Activated T-helper 17 cell treated with anti-CD3 and anti-CD28 coated beads, Interleukin-2, amount 50 U/mL, for 72 hours (primary cell): ENCODE data around the gene C16orf54. TPM values are rescaled to one million over a fixed set of nuclear protein-coding genes. Genes with fewer than 3 reads are reported as not detected.
"Not testable (repeated sequence)": the region's sequence is repeated elsewhere in the genome, so short reads cannot be mapped to it uniquely, and the experiment has no call there.

Source experiments
- ATAC-seq: fragments of 150-1000 bp; cut with Tn5 transposase; replicated peaks from 2 replicates; pipeline ENCODE4 v1.10.0; 2021; ENCODE audit warnings: mild to moderate bottlenecking, moderate library complexity
- H3K27ac Mint-ChIP-seq: one replicate; pipeline ENCODE4 v1.8.0; 2022; ENCODE audit warnings: mixed read lengths
- H3K27me3 Mint-ChIP-seq: one replicate; pipeline ENCODE4 v1.8.0; 2022; ENCODE audit warnings: mixed read lengths
- H3K36me3 Mint-ChIP-seq: one replicate; pipeline ENCODE4 v1.8.0; 2022; ENCODE audit warnings: low read depth, mild to moderate bottlenecking, mixed read lengths
- H3K4me1 Mint-ChIP-seq: one replicate; pipeline ENCODE4 v1.8.0; 2022; ENCODE audit warnings: mixed read lengths
- H3K4me3 Mint-ChIP-seq: one replicate; pipeline ENCODE4 v1.8.0; 2022; ENCODE audit warnings: mild to moderate bottlenecking, mixed read lengths
- H3K9me3 Mint-ChIP-seq: one replicate; pipeline ENCODE4 v1.8.0; 2022; ENCODE audit warnings: mixed read lengths
- total RNA-seq, 2 donors: library from RNA; stranded (reverse); gene quantifications; one replicate each; pipeline ENCODE4 v1.2.3, GENCODE V29; 2022

The C16orf54 gene
- total RNA-seq, 2 donors from 2014 or later, result 15.9 to 23.5 TPM

- H3K36me3 Mint-ChIP-seq, result no peaks in the 10 kb centered on the region
- H3K4me3 Mint-ChIP-seq, result no peak overlapping the region
- no peak for ATAC-seq
- H3K27ac Mint-ChIP-seq, result no peak overlapping the region
- peaks cover 5% of the 10 kb centered on the region for H3K4me1 Mint-ChIP-seq
- H3K27me3 Mint-ChIP-seq, result no peaks in the 10 kb centered on the region
- H3K9me3 Mint-ChIP-seq, result no peaks in the 10 kb centered on the region
These were observed 28.7 kb downstream of the C16orf54 start for GRCh38 chr16:29717113-29717512.

- Mint-ChIP-seq H3K9me3 (no peaks in the 10 kb centered on the region), H3K27me3 (no peaks in the 10 kb centered on the region), H3K4me3 (no peak overlapping the region), H3K4me1 (peaks cover 7% of the 10 kb centered on the region), H3K36me3 (no peaks in the 10 kb centered on the region), H3K27ac (no peak overlapping the region)
- ATAC-seq, result no peak
These were observed 30.8 kb downstream of the C16orf54 start for GRCh38 chr16:29714972-29715371.

GRCh38 chr16:29714396-29714795, 31.4 kb downstream of the C16orf54 start:
- H3K36me3 Mint-ChIP-seq, result no peaks in the 10 kb centered on the region
- peak; percentile 25 for ATAC-seq
- no peaks in the 10 kb centered on the region for H3K27me3 Mint-ChIP-seq
- H3K9me3 Mint-ChIP-seq, result no peaks in the 10 kb centered on the region
- peaks cover 11% of the 10 kb centered on the region for H3K4me1 Mint-ChIP-seq
- H3K4me3 Mint-ChIP-seq, result no peak overlapping the region
- no peak overlapping the region for H3K27ac Mint-ChIP-seq

- H3K4me1 Mint-ChIP-seq, result peaks cover 11% of the 10 kb centered on the region
These were observed 33.0 kb downstream of the C16orf54 start for GRCh38 chr16:29712809-29713208.

GRCh38 chr16:29710227-29711219, 35.3 kb downstream of the C16orf54 start:
- Mint-ChIP-seq H3K4me1 (peaks cover 11% of the 10 kb centered on the region), H3K36me3 (no peaks in the 10 kb centered on the region), H3K27me3 (no peaks in the 10 kb centered on the region), H3K27ac (no peak overlapping the region), H3K9me3 (no peaks in the 10 kb centered on the region), H3K4me3 (peak overlapping the region; percentile 8)
- ATAC-seq, result peak; percentile 99

More at GRCh38 chr16:29712809-29713208, 33.0 kb downstream of the C16orf54 start:
- Mint-ChIP-seq H3K4me3 (no peak overlapping the region), H3K27ac (no peak overlapping the region), H3K36me3 (no peaks in the 10 kb centered on the region), H3K9me3 (no peaks in the 10 kb centered on the region), H3K27me3 (no peaks in the 10 kb centered on the region)
- ATAC-seq, result no peak

- H3K4me3 Mint-ChIP-seq, result peak overlapping the region; percentile 8
- H3K4me1 Mint-ChIP-seq, result peaks cover 11% of the 10 kb centered on the region
- not testable (repeated sequence) for H3K9me3 Mint-ChIP-seq, H3K36me3 Mint-ChIP-seq, ATAC-seq, H3K27me3 Mint-ChIP-seq, H3K27ac Mint-ChIP-seq
These were observed 36.1 kb downstream of the C16orf54 start for GRCh38 chr16:29709657-29710056.

GRCh38 chr16:29708917-29709600, 36.7 kb downstream of the C16orf54 start:
- Mint-ChIP-seq H3K27ac (no peak overlapping the region), H3K4me1 (peaks cover 11% of the 10 kb centered on the region), H3K36me3 (no peaks in the 10 kb centered on the region), H3K27me3 (no peaks in the 10 kb centered on the region), H3K9me3 (no peaks in the 10 kb centered on the region), H3K4me3 (no peak overlapping the region)
- no peak for ATAC-seq

GRCh38 chr16:29707160-29707559, 38.6 kb downstream of the C16orf54 start:
- H3K4me3 Mint-ChIP-seq, H3K36me3 Mint-ChIP-seq, ATAC-seq, H3K9me3 Mint-ChIP-seq, H3K27ac Mint-ChIP-seq, H3K27me3 Mint-ChIP-seq: not testable (repeated sequence)
- peaks cover 20% of the 10 kb centered on the region for H3K4me1 Mint-ChIP-seq

GRCh38 chr16:29705030-29705429, 40.8 kb downstream of the C16orf54 start:
- no peak overlapping the region for H3K4me3 Mint-ChIP-seq
- H3K36me3 Mint-ChIP-seq, result no peaks in the 10 kb centered on the region
- H3K27ac Mint-ChIP-seq, result no peak overlapping the region
- no peak for ATAC-seq
- no peaks in the 10 kb centered on the region for H3K9me3 Mint-ChIP-seq
- H3K4me1 Mint-ChIP-seq, result peaks cover 26% of the 10 kb centered on the region
- no peaks in the 10 kb centered on the region for H3K27me3 Mint-ChIP-seq

GRCh38 chr16:29702269-29702668, 43.5 kb downstream of the C16orf54 start:
- H3K9me3 Mint-ChIP-seq, result no peaks in the 10 kb centered on the region
- H3K4me1 Mint-ChIP-seq, result peaks cover 21% of the 10 kb centered on the region
- H3K27ac Mint-ChIP-seq, result peak overlapping the region; percentile 92
- peak overlapping the region; percentile 90 for H3K4me3 Mint-ChIP-seq
- no peaks in the 10 kb centered on the region for H3K27me3 Mint-ChIP-seq
- no peaks in the 10 kb centered on the region for H3K36me3 Mint-ChIP-seq
- ATAC-seq, result peak; percentile 55

GRCh38 chr16:29701214-29701555, 44.6 kb downstream of the C16orf54 start:
- ATAC-seq, result no peak
- Mint-ChIP-seq H3K4me1 (peaks cover 21% of the 10 kb centered on the region), H3K27me3 (no peaks in the 10 kb centered on the region), H3K27ac (peak overlapping the region; percentile 92), H3K36me3 (no peaks in the 10 kb centered on the region), H3K4me3 (peak overlapping the region; percentile 90), H3K9me3 (no peaks in the 10 kb centered on the region)

GRCh38 chr16:29700253-29700987, 45.4 kb downstream of the C16orf54 start:
- no peaks in the 10 kb centered on the region for H3K27me3 Mint-ChIP-seq
- H3K9me3 Mint-ChIP-seq, result no peaks in the 10 kb centered on the region
- peak overlapping the region; percentile 90 for H3K4me3 Mint-ChIP-seq
- H3K4me1 Mint-ChIP-seq, result peaks cover 21% of the 10 kb centered on the region
- ATAC-seq, result peak; percentile 53
- H3K27ac Mint-ChIP-seq, result peak overlapping the region; percentile 92
- no peaks in the 10 kb centered on the region for H3K36me3 Mint-ChIP-seq

GRCh38 chr16:29699324-29700219, 46.2 kb downstream of the C16orf54 start:
- no peak for ATAC-seq
- H3K27ac Mint-ChIP-seq, result no peak overlapping the region
- H3K4me1 Mint-ChIP-seq, result peaks cover 21% of the 10 kb centered on the region
- H3K9me3 Mint-ChIP-seq, result no peaks in the 10 kb centered on the region
- H3K36me3 Mint-ChIP-seq, result no peaks in the 10 kb centered on the region
- H3K27me3 Mint-ChIP-seq, result no peaks in the 10 kb centered on the region
- no peak overlapping the region for H3K4me3 Mint-ChIP-seq
